Endothelial cell of umbilical vein (primary cell): ENCODE measurements around the gene FBXL2. TPM values are rescaled to one million over a fixed set of nuclear protein-coding genes. Genes with fewer than 3 reads are reported as not detected.

Source experiments
- BruUV-seq: library from RNA; stranded (reverse); fragments of 400-500 nt; replicated peaks from 2 replicates; lab custom pipeline; 2021; lab: Mats Ljungman, UMichigan
- CTCF ChIA-PET: fragments of 300-600, 350-600 bp; sonication (Branson Sonifier 250); formaldehyde crosslinking; loops from one replicate; lab custom pipeline; 2021; ENCODE audit warnings: antibody characterized with exemption, inconsistent platforms; lab: Charles Lee
- POLR2A ChIA-PET: fragments of 300-600, 350-600 bp; sonication (Branson Sonifier 250); formaldehyde crosslinking; loops from one replicate; lab custom pipeline; 2021; ENCODE audit warnings: antibody characterized with exemption, inconsistent platforms; lab: Charles Lee
- DNase-seq: peaks from one replicate; pipeline ENCODE4 v3.0.0-alpha.2; 2011; ENCODE audit warnings: low read depth, low spot score
- FAIRE-seq: peaks from 2 replicates; lab custom pipeline; 2011; peaks lifted over from hg19 to GRCh38; lab: Jason Lieb, UNC
- H2AFZ ChIP-seq: 2 replicates; pipeline ENCODE4 v1.6.0; 2012; ENCODE audit warnings: low read depth, low read length, control low read depth, inconsistent platforms
- H3K27ac ChIP-seq: 2 replicates; pipeline ENCODE4 v1.5.1; 2011; ENCODE audit warnings: low read depth, mild to moderate bottlenecking, control low read depth, low read length, moderate library complexity; ENCODE audit not compliant: insufficient read depth
- H3K27me3 ChIP-seq, 2 experiments: 2 replicates each; pipeline versions ENCODE4 v1.6.0 to v1.6.1; 2011; ENCODE audit warnings: low read length in 2 of 2, mixed read lengths in 1 of 2; ENCODE audit not compliant: control insufficient read depth in 2 of 2, insufficient read depth in 2 of 2
- H3K36me3 ChIP-seq, 2 experiments: 2 replicates in 1 of 2; 3 replicates in 1 of 2; pipeline ENCODE4 v1.5.1; 2011; ENCODE audit warnings: low read length in 2 of 2, mild to moderate bottlenecking in 1 of 2, moderate library complexity in 1 of 2; ENCODE audit not compliant: control insufficient read depth in 2 of 2, insufficient read depth in 2 of 2; ENCODE audit errors: extremely low read depth in 1 of 2
- H3K4me1 ChIP-seq: 3 replicates; pipeline ENCODE4 v1.5.1; 2011; ENCODE audit warnings: mild to moderate bottlenecking, low read length; ENCODE audit not compliant: control insufficient read depth, insufficient read depth; ENCODE audit errors: extremely low read depth
- H3K4me2 ChIP-seq: 2 replicates; pipeline ENCODE4 v1.6.1; 2011; ENCODE audit warnings: low read length, control low read depth, mixed read lengths; ENCODE audit not compliant: insufficient read depth
- H3K4me3 ChIP-seq, 3 experiments: fragments of 200-600 bp in 1 of 3; sonication (generic), shearing (Covaris generic) in 1 of 3; replicated peaks in 1 of 3; 2 replicates each; pipeline ENCODE4 v1.5.1; 2011 to 2016; ENCODE audit warnings: control low read depth in 3 of 3, low read length in 3 of 3, mild to moderate bottlenecking in 2 of 3, inconsistent platforms in 1 of 3, low read depth in 1 of 3, moderate library complexity in 1 of 3; ENCODE audit not compliant: insufficient read depth in 1 of 3
- H3K79me2 ChIP-seq: 2 replicates; pipeline ENCODE4 v1.6.0; 2012; ENCODE audit warnings: low read length, inconsistent platforms; ENCODE audit not compliant: control insufficient read depth, insufficient read depth
- H3K9ac ChIP-seq: replicated peaks from 2 replicates; pipeline ENCODE3; 2011; ENCODE audit warnings: low read length, control low read depth; ENCODE audit not compliant: insufficient read depth; ENCODE audit errors: extremely low read depth
- H3K9me1 ChIP-seq: replicated peaks from 3 replicates; pipeline ENCODE4 v1.6.0; 2011; ENCODE audit warnings: mild to moderate bottlenecking, low read length; ENCODE audit not compliant: control insufficient read depth, insufficient read depth; ENCODE audit errors: extremely low read depth
- H3K9me3 ChIP-seq: replicated peaks from 2 replicates; pipeline ENCODE4 v1.5.1; 2012; ENCODE audit warnings: low read length, inconsistent platforms; ENCODE audit not compliant: control insufficient read depth, insufficient read depth
- H4K20me1 ChIP-seq: replicated peaks from 2 replicates; pipeline ENCODE3; 2011; ENCODE audit warnings: mild to moderate bottlenecking, low read length; ENCODE audit not compliant: control insufficient read depth, insufficient read depth; ENCODE audit errors: extremely low read depth
- CTCF ChIP-seq, 2 donors: IDR thresholded peaks; 1 replicate in 1 of 2; 2 replicates in 1 of 2; pipeline ENCODE4 v1.5.1; 2011; ENCODE audit warnings: low read length in 2 of 2, mild to moderate bottlenecking in 2 of 2, moderate library complexity in 2 of 2, control low read depth in 1 of 2, inconsistent platforms in 1 of 2, low read depth in 1 of 2; ENCODE audit not compliant: insufficient read depth in 1 of 2; ENCODE audit errors: extremely low read depth in 1 of 2
- EZH2 ChIP-seq: IDR thresholded peaks from 2 replicates; pipeline ENCODE4 v1.6.1; 2012; ENCODE audit warnings: borderline replicate concordance, low read depth, mild to moderate bottlenecking, moderate library complexity, low read length, inconsistent platforms; ENCODE audit not compliant: severe bottlenecking
- FOS ChIP-seq: IDR thresholded peaks from 2 replicates; pipeline ENCODE4 v1.6.1; 2011; ENCODE audit warnings: mild to moderate bottlenecking, low read length, moderate library complexity, borderline replicate concordance; ENCODE audit not compliant: insufficient read depth
- GATA2 ChIP-seq: IDR thresholded peaks from 2 replicates; pipeline ENCODE4 v1.7.0; 2011; ENCODE audit warnings: low read depth, mild to moderate bottlenecking, moderate library complexity, mixed read lengths, low read length; ENCODE audit not compliant: insufficient read length, insufficient read depth
- JUN ChIP-seq: IDR thresholded peaks from 2 replicates; pipeline ENCODE4 v1.6.1; 2011; ENCODE audit warnings: borderline replicate concordance, low read depth; ENCODE audit not compliant: insufficient read length, insufficient read depth
- MAX ChIP-seq: IDR thresholded peaks from 2 replicates; pipeline ENCODE4 v1.6.1; 2011; ENCODE audit not compliant: insufficient read depth, insufficient read length
- MYC ChIP-seq: IDR thresholded peaks from one replicate; pipeline ENCODE4 v1.6.1; 2011; ENCODE audit warnings: mild to moderate bottlenecking, low read depth, low read length
- POLR2A ChIP-seq: IDR thresholded peaks from 2 replicates; pipeline ENCODE4 v1.6.1; 2012; ENCODE audit warnings: low read depth, mild to moderate bottlenecking, control low read depth, low read length
- POLR2AphosphoS5 ChIP-seq: IDR thresholded peaks from 2 replicates; pipeline ENCODE4 v1.6.1; 2012; ENCODE audit warnings: low read depth, mild to moderate bottlenecking, control low read depth, low read length, moderate library complexity; ENCODE audit not compliant: insufficient read depth
- dilution Hi-C: fragments of 300-500 bp; cut with MboI; formaldehyde crosslinking; loops from one replicate; pipeline ENCODE4 v1.15.0; 2019; ENCODE audit warnings: low sequenced_read_pairs; ENCODE audit not compliant: extremely low pct_ligation_motif_present
- intact Hi-C: fragments of 100-400 bp; cut with micrococcal nuclease; formaldehyde crosslinking; loops from one replicate; pipeline ENCODE4 v1.10.0; 2022
- polyA plus RNA-seq, 4 experiments: library from polyadenylated mRNA; depleted of rRNA in 3 of 4; stranded (reverse) in 3 of 4; unstranded in 1 of 4; fragments of >200 nt; gene quantifications; 2 replicates each; pipeline versions ENCODE4 v1.2.1 to v1.2.3, GENCODE V29; 2011 to 2012; ENCODE audit warnings: missing spikeins in 1 of 4
- total RNA-seq: library from RNA; stranded (reverse); gene quantifications from 2 replicates; pipeline ENCODE4 v1.2.3, GENCODE V29; 2021

FBXL2 gene
- total and polyA plus RNA-seq, 2 donors (not counting 3 experiments of a cell fraction or from before 2014, with no cell fraction given): 21.7 to 44.7 TPM

DNA sequence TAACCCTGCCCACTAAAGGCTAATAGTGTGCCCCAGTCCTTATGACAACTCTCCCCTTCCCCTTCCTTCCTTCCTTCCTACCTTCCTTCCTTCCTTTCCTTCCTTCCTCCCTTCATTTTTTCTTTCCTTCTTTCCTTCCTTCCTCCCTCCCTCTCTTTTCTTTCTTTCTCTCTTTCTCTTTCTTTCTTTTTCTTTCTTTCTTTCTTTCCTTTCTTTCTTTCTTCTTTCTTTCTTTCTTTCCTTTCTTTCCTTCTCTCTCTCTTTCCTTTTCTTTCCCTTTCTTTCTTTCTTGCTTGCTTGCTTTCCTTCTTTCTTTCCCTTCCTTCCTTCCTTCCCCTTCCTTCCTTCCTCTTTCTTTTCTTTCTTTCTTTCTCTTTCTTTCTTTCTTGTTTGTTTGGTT is 30.5 kb upstream of the FBXL2 start:
- TF ChIP-seq POLR2A (no peak), GATA2 (no peak), EZH2 (no peak), JUN (no peak), MYC (no peak), FOS (no peak), POLR2AphosphoS5 (no peak), MAX (no peak), CTCF (IDR thresholded peaks at IDR 0.05; ENCODE audit: extremely low read depth in 1 of 2, insufficient read depth in 1 of 2, low read depth in 1 of 2, low read length in 2 of 2) (no peak)
- H3K9ac ChIP-seq: no peak overlapping the region

More for the DNA sequence above, 30.5 kb upstream of the FBXL2 start:
- H4K20me1 ChIP-seq: no peaks in the 10 kb centered on the region
- no peaks in the 10 kb centered on the region for H3K79me2 ChIP-seq
- dilution Hi-C loops: no loop called here
- H3K27ac ChIP-seq: no peak overlapping the region
- BruUV-seq: no TSS peak
- DNase-seq: no peak
- H3K4me1 ChIP-seq: no peaks in the 10 kb centered on the region
- no peak overlapping the region for H3K4me2 ChIP-seq
- intact Hi-C loops: no loop called here
- POLR2A ChIA-PET: no interaction called here
- peaks cover 2 to 3% of the 10 kb centered on the region in 2 experiments for H3K27me3 ChIP-seq
- no peak overlapping the region for H3K4me3 ChIP-seq
- H3K9me3 ChIP-seq: no peaks in the 10 kb centered on the region
- CTCF ChIA-PET: no interaction called here
- H3K36me3 ChIP-seq: no peaks in the 10 kb centered on the region
- H3K9me1 ChIP-seq: no peaks in the 10 kb centered on the region
- H2AFZ ChIP-seq: no peak overlapping the region
- no peak for FAIRE-seq
